Stimulated activated CD8-positive, alpha-beta memory T cell treated with anti-CD3 and anti-CD28 coated beads, Interleukin-7, amount 100 ng/mL, for 24 hours (primary cell): Measurements from ENCODE around the gene ITGB1BP1.

Source experiments
- DNase-seq: peaks from one replicate; pipeline ENCODE4 v3.0.0-alpha.2; 2020; ENCODE audit warnings: low read depth

Gene ITGB1BP1

GRCh38 chr2:9423100-9423921 is at the start of gene ITGB1BP1, which contains the start of gene CPSF3:
Gene ITGB1BP1, minus strand, starts transcription at chr2:9423528. Its CDS starts 4,831 bp downstream, at chr2:9418697.
Gene CPSF3, plus strand, starts transcription at chr2:9423654. Its CDS starts 120 bp downstream, at chr2:9423774.
- peak; percentile 92 for DNase-seq

GRCh38 chr2:9472511-9472910 is 49.2 kb upstream of the ITGB1BP1 start:
- DNase-seq = no peak

- DNase-seq = no peak
These were observed 47.9 kb upstream of the ITGB1BP1 start for GRCh38 chr2:9471206-9471605.

- no peak for DNase-seq
These were observed 44.4 kb upstream of the ITGB1BP1 start for GRCh38 chr2:9467687-9468086.

- DNase-seq = no peak
These were observed 42.9 kb upstream of the ITGB1BP1 start for GRCh38 chr2:9466147-9466683.

- no peak for DNase-seq
These were observed 41.8 kb upstream of the ITGB1BP1 start for GRCh38 chr2:9465170-9465569.

- no peak for DNase-seq
These were observed 40.3 kb upstream of the ITGB1BP1 start for GRCh38 chr2:9463698-9464034.

- DNase-seq = no peak
These were observed 39.8 kb upstream of the ITGB1BP1 start for GRCh38 chr2:9462886-9463697.

GRCh38 chr2:9462313-9462712 is 39.0 kb upstream of the ITGB1BP1 start:
- no peak for DNase-seq

- DNase-seq = no peak
These were observed 37.8 kb upstream of the ITGB1BP1 start for GRCh38 chr2:9461079-9461478.

- no peak for DNase-seq
These were observed 37.2 kb upstream of the ITGB1BP1 start for GRCh38 chr2:9460441-9461017.

- no peak for DNase-seq
These were observed 27.9 kb upstream of the ITGB1BP1 start for GRCh38 chr2:9451231-9451630.

GRCh38 chr2:9445089-9445488 is 21.8 kb upstream of the ITGB1BP1 start:
- no peak for DNase-seq

GRCh38 chr2:9443526-9443925 is 20.2 kb upstream of the ITGB1BP1 start:
- no peak for DNase-seq

- DNase-seq = no peak
These were observed 18.2 kb upstream of the ITGB1BP1 start for GRCh38 chr2:9441556-9441955.

- DNase-seq = no peak
These were observed 16.9 kb upstream of the ITGB1BP1 start for GRCh38 chr2:9440058-9440727.

GRCh38 chr2:9439536-9439935 is 16.2 kb upstream of the ITGB1BP1 start:
- DNase-seq = no peak

- no peak for DNase-seq
These were observed 11.2 kb upstream of the ITGB1BP1 start for GRCh38 chr2:9434489-9434888.

GRCh38 chr2:9430316-9431293 is 7.3 kb upstream of the ITGB1BP1 start:
- no peak for DNase-seq

- DNase-seq = no peak
These were observed 5.7 kb upstream of the ITGB1BP1 start for GRCh38 chr2:9428965-9429577.
